HEK293T (cell line): ENCODE data around the gene INA.
A peak's percentile ranks its signal among the peaks of the same experiment; 100 is the strongest.

Experiments
- CTCF ChIA-PET: fragments of 350-600 bp; formaldehyde crosslinking; extraction: SDS; loops from one replicate; lab custom pipeline; 2021; ENCODE audit warnings: antibody characterized with exemption, inconsistent platforms; lab: Yijun Ruan, JAX
- POLR2A ChIA-PET: fragments of 350-600 bp; formaldehyde crosslinking; extraction: SDS; loops from one replicate; lab custom pipeline; 2020; ENCODE audit warnings: antibody characterized with exemption, inconsistent platforms; lab: Yijun Ruan, JAX
- DNase-seq: peaks from one replicate; pipeline ENCODE4 v3.0.0; 2012; ENCODE audit warnings: mixed read lengths; ENCODE audit errors: extremely low spot score
- ARNT ChIP-seq: fragments of 450-650 bp; IDR thresholded peaks from 2 replicates; pipeline ENCODE4 v1.6.1; 2017; ENCODE audit warnings: mild to moderate bottlenecking
- BHLHE40 ChIP-seq: fragments of 450-650 bp; IDR thresholded peaks from 2 replicates; pipeline ENCODE4 v1.6.1; 2016; ENCODE audit warnings: mild to moderate bottlenecking, moderate library complexity, borderline replicate concordance
- CTBP1 ChIP-seq: fragments of 450-650 bp; IDR thresholded peaks from 2 replicates; pipeline ENCODE4 v1.6.1; 2016; ENCODE audit warnings: borderline replicate concordance
- ELF4 ChIP-seq: fragments of 450-650 bp; IDR thresholded peaks from 2 replicates; pipeline ENCODE4 v1.6.1; 2017; ENCODE audit warnings: antibody characterized with exemption
- FOXA1 ChIP-seq: fragments of 450-650 bp; IDR thresholded peaks from 2 replicates; pipeline ENCODE4 v1.6.1; 2016; ENCODE audit warnings: mild to moderate bottlenecking
- FOXK2 ChIP-seq: fragments of 450-650 bp; IDR thresholded peaks from 2 replicates; pipeline ENCODE4 v1.6.1; 2016; ENCODE audit warnings: mild to moderate bottlenecking
- FOXM1 ChIP-seq: fragments of 450-650 bp; IDR thresholded peaks from 2 replicates; pipeline ENCODE4 v1.6.1; 2017; ENCODE audit warnings: mild to moderate bottlenecking, borderline replicate concordance
- HDGF ChIP-seq: fragments of 450-650 bp; IDR thresholded peaks from 2 replicates; pipeline ENCODE4 v1.6.1; 2017; ENCODE audit warnings: antibody characterized with exemption, borderline replicate concordance
- L3MBTL2 ChIP-seq: fragments of 450-650 bp; conservative IDR thresholded peaks from 2 replicates; pipeline ENCODE4 v1.6.1; 2016; ENCODE audit warnings: mild to moderate bottlenecking
- LEF1 ChIP-seq: fragments of 450-650 bp; IDR thresholded peaks from 2 replicates; pipeline ENCODE4 v1.6.1; 2017; ENCODE audit warnings: mild to moderate bottlenecking, borderline replicate concordance
- NFRKB ChIP-seq: fragments of 450-650 bp; IDR thresholded peaks from 2 replicates; pipeline ENCODE4 v1.6.1; 2016; ENCODE audit warnings: mild to moderate bottlenecking, moderate library complexity
- PKNOX1 ChIP-seq: fragments of 450-650 bp; IDR thresholded peaks from 2 replicates; pipeline ENCODE4 v1.6.1; 2016
- SP1 ChIP-seq: fragments of 450-650 bp; IDR thresholded peaks from 2 replicates; pipeline ENCODE4 v1.6.1; 2017
- SUZ12 ChIP-seq: fragments of 450-650 bp; IDR thresholded peaks from 2 replicates; pipeline ENCODE4 v1.6.1; 2016; ENCODE audit warnings: mild to moderate bottlenecking
- TARDBP ChIP-seq: fragments of 450-650 bp; IDR thresholded peaks from 2 replicates; pipeline ENCODE4 v1.6.1; 2016
- ZNF384 ChIP-seq: fragments of 450-650 bp; IDR thresholded peaks from 2 replicates; pipeline ENCODE4 v1.6.1; 2016

The INA gene

GRCh38 chr10:103291588-103291987 is 14.7 kb downstream of the INA start:
- TF ChIP-seq FOXA1: no peak
- TF ChIP-seq PKNOX1: no peak
- TF ChIP-seq NFRKB: no peak
- TF ChIP-seq TARDBP: no peak
- no peak for TF ChIP-seq ELF4
- no peak for TF ChIP-seq FOXM1
- no peak for TF ChIP-seq SP1
- ChIA-PET POLR2A (no interaction called here), CTCF (no interaction called here)
- no peak for DNase-seq

- no peak for TF ChIP-seq LEF1
- ChIA-PET POLR2A (interaction anchor here (0.5 to 0.6 kb wide), 3 partner anchors 16 to 71 kb away, joined by 3 read pairs; no protein-coding TSS in a partner anchor), CTCF (no interaction called here)
- no peak for DNase-seq
Measured at GRCh38 chr10:103295374-103296015, 18.6 kb downstream of the INA start.

- DNase-seq: no peak
- CTCF ChIA-PET: no interaction called here
- no peak for TF ChIP-seq FOXM1
- no peak for TF ChIP-seq L3MBTL2
- no peak for TF ChIP-seq LEF1
- TF ChIP-seq FOXK2: no peak
- no peak for TF ChIP-seq CTBP1
- POLR2A ChIA-PET: no interaction called here
Measured at GRCh38 chr10:103307594-103307993, 30.7 kb downstream of the INA start.

- no peak for DNase-seq
- ChIA-PET CTCF (no interaction called here), POLR2A (no interaction called here)
- no peak for TF ChIP-seq CTBP1
- no peak for TF ChIP-seq ARNT
- TF ChIP-seq LEF1: no peak
- no peak for TF ChIP-seq FOXM1
- TF ChIP-seq L3MBTL2: no peak
- TF ChIP-seq HDGF: no peak
- no peak for TF ChIP-seq FOXK2
- TF ChIP-seq FOXA1: no peak
- TF ChIP-seq SUZ12: no peak
- no peak for TF ChIP-seq NFRKB
- no peak for TF ChIP-seq SP1
- no peak for TF ChIP-seq ZNF384
- no peak for TF ChIP-seq BHLHE40
- TF ChIP-seq PKNOX1: no peak
- TF ChIP-seq ELF4: no peak
- no peak for TF ChIP-seq TARDBP
Measured at GRCh38 chr10:103310197-103310596, 33.3 kb downstream of the INA start.

- CTCF ChIA-PET: interaction anchor here (0.6 kb wide), 1 partner anchor 14 kb away, joined by 6 read pairs; no protein-coding TSS in a partner anchor
- POLR2A ChIA-PET: no interaction called here
- DNase-seq: no peak
- TF ChIP-seq FOXM1 (no peak), LEF1 (no peak), ZNF384 (no peak), ELF4 (no peak), SUZ12 (no peak), L3MBTL2 (no peak), FOXA1 (no peak), TARDBP (no peak), SP1 (no peak), PKNOX1 (no peak), CTBP1 (no peak), NFRKB (no peak)
Measured at GRCh38 chr10:103316087-103316486, 39.1 kb downstream of the INA start.

GRCh38 chr10:103327906-103328305 is 51.0 kb downstream of the INA start:
- DNase-seq: no peak
- CTCF ChIA-PET: no interaction called here
- POLR2A ChIA-PET: interaction anchor here (0.9 kb wide), 1 partner anchor 23 kb away, joined by 3 read pairs; the partner anchor contains the start of gene PCGF6

GRCh38 chr10:103333934-103334520 is 57.1 kb downstream of the INA start:
- POLR2A ChIA-PET: no interaction called here
- peak; percentile 23 for DNase-seq

More at GRCh38 chr10:103327906-103328305, 51.0 kb downstream of the INA start:
- TF ChIP-seq LEF1: no peak
- TF ChIP-seq L3MBTL2: no peak

More at GRCh38 chr10:103333934-103334520, 57.1 kb downstream of the INA start:
- CTCF ChIA-PET: interaction anchor here (0.6 to 1.1 kb wide), 8 partner anchors 8 to 929 kb away, joined by 3 to 5 read pairs (median 3); partner anchors contain the start of gene CNNM2
- no peak for TF ChIP-seq PKNOX1
- no peak for TF ChIP-seq FOXA1
- TF ChIP-seq NFRKB: no peak
- no peak for TF ChIP-seq FOXM1
- no peak for TF ChIP-seq ELF4
- TF ChIP-seq BHLHE40: no peak
- TF ChIP-seq LEF1: no peak
- TF ChIP-seq L3MBTL2: no peak
- no peak for TF ChIP-seq SP1
- no peak for TF ChIP-seq FOXK2
- TF ChIP-seq HDGF: no peak
- no peak for TF ChIP-seq ARNT
- no peak for TF ChIP-seq SUZ12
- TF ChIP-seq TARDBP: no peak
- TF ChIP-seq CTBP1: no peak
- TF ChIP-seq ZNF384: no peak
